DMS 273 (cell line): ENCODE results near the gene ELF3.
"Not testable (repeated sequence)": the region's sequence is repeated elsewhere in the genome, so short reads cannot be mapped to it uniquely, and the experiment has no call there.

Experiments used
- DNase-seq: peaks from one replicate; lab custom pipeline; 2025; ENCODE audit not compliant: unreplicated experiment; lab: John Stamatoyannopoulos, UW

The ELF3 gene

DNA sequence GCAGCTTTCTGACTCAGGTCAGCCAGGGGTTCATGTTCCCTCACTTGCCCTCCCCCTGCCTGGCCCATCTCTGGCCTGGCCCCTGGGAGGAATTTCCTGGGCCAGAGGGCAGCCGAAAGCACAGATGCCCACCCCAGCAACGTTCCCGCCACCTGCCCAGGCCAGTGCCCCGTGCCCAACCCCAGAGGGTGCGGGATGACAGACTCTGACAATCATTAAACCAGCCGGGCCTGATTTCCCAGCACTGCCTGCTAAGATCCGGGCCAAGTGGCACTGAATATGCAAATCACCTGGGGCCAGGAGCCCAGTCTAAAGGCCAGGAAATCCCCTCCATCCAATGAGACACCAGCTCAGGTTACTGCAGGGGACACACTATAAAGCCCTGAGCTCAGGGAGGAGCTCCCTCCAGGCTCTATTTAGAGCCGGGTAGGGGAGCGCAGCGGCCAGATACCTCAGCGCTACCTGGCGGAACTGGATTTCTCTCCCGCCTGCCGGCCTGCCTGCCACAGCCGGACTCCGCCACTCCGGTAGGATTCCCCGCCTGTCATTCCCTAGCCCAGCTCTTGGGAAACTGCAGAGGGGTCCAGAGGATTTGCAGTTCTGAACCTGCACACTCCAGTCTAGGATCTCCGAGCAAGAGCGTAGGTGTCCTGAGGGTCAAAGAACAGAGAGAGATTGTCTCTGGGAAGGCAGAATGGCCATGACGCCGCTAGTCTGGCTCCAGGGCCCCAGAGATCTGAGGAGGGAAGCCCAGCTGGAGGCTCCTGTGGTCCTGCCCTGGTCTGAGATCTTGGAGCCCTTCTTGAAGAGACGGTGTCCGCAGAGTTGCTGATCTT is at the start of gene ELF3:
TSS of gene ELF3 (plus strand) at position 408 of the 836 bp plus-strand sequence. CDS start 550 bp downstream, outside the sequence.
- DNase-seq = peak; percentile 44

DNA sequence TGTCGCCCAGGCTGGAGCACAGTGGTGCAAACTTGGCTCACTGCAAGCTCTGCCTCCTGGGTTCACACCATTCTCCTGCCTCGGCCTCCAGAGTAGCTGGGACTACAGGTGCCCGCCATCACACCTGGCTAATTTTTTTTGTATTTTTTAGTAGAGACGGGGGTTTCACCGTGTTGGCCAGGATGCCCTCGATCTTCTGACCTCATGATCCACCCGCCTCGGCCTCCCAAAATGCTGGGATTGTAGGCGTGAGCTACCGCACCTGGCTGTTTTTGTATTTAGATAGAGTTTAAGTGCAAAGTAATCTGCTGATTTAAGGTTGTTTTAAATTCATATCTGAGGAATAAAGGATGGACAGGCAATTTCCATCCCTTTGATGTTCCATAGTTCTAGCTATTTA is 48.0 kb upstream of the ELF3 start:
- not testable (repeated sequence) for DNase-seq

DNA sequence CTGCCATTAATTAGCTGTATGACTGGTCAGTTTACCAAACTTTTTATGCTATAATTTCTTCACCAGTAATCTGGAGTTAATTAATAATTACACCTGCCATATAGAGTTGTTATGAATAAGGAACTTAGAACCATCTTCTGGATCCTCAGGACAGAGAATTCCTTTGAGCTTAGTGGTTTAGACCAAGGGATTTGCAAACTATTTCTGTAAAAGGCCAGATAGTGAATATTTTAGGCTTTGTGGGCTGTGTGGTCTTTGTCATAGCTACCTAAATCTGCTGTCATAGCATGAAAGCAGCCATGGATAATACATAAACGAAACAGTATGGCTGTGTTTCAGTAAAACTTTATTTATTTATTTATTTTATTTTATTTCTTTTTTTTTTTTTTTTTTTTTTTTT is 46.1 kb upstream of the ELF3 start:
- no peak for DNase-seq

DNA sequence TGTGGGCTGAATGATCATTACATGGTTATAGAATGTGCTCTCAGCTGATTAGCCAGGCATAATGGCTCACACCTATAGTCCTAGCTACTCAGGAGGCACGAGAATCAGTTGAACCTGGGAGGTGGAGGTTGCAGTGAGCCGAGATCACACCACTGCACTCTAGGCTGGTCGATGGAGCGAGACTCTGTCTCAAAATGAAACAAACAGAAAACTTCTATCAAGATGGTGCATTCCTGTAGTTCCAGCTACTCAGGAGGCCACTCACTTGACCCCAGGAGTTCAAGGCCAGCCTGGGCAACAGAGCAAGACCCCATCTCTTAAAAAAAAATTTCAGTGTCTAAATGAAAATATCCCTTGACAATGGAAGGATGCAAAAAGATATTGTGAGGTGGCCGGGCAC is 44.2 kb upstream of the ELF3 start:
- no peak for DNase-seq

DNA sequence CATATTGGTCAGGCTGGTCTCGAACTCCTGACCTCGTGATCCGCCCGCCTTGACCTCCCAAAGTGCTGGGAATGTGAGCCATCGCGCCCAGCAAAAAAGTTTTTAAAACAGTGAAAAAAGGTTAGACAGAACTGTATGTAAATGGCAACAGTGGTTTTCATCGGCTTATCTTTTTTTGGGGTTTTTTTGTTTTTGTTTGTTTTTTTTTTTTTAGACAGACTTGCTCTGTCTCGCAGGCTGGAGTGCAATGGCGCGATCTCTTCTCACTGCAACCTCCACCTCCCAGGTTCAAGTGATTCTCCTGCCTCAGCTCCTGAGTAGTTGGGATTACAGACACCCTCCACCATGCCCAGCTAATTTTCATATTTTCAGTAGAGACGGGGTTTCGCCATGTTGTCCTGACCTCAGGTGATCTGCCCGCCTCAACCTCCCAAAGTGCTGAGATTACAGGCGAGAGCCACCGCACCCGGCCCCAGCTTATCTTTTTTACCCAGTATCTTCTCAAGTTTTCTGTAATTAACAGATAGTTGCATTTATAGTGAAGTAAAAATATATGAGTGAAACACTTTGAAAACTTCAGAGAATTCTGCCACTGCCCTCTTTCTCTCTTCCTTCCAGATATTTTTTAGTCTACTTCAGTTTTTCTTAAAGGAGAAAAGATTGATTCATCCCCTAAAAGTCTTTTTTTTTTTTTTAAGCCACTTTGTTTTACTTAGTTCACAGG is 42.0 kb upstream of the ELF3 start:
- no peak for DNase-seq

DNA sequence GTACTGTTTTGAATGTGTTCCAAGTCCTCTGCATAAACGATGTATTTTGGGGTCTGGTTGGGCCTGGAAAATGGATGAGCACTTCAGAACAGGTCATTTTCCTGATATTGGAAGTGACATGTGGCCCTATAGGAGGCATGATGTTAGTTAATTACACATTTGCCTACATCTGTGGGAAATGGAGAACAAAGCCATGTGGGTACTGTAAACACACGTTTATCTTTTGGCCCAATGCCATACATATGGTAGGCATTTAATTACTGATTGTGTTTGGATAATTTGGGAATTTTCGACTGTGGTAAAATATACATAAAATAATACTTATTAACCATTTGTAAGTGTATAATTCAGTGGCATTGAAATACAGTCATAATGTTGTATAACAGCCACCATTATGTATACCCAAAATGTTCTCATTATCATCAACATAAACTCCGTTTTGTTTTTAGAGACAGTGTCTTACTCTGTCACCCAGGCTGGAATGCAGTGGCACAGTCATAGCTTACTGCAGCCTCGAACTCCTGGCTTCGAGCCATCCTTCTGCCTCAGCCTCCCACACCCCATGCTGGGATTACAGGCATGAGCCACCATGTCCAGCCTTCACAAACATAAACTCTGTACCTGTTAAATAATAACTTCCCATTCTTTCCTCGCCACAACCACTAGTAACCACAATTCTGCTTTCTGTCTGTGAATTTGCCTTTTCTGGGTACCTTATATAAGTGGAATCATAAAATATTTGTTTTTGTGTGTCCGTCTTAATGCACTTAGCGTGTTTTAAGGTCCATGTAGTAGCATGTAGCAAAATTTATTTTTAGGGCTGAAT is 39.8 kb upstream of the ELF3 start:
- peak; percentile 90 for DNase-seq

- DNase-seq = no peak
These were observed 28.2 kb upstream of the ELF3 start for GRCh38 chr1:201982082-201982622.

DNA sequence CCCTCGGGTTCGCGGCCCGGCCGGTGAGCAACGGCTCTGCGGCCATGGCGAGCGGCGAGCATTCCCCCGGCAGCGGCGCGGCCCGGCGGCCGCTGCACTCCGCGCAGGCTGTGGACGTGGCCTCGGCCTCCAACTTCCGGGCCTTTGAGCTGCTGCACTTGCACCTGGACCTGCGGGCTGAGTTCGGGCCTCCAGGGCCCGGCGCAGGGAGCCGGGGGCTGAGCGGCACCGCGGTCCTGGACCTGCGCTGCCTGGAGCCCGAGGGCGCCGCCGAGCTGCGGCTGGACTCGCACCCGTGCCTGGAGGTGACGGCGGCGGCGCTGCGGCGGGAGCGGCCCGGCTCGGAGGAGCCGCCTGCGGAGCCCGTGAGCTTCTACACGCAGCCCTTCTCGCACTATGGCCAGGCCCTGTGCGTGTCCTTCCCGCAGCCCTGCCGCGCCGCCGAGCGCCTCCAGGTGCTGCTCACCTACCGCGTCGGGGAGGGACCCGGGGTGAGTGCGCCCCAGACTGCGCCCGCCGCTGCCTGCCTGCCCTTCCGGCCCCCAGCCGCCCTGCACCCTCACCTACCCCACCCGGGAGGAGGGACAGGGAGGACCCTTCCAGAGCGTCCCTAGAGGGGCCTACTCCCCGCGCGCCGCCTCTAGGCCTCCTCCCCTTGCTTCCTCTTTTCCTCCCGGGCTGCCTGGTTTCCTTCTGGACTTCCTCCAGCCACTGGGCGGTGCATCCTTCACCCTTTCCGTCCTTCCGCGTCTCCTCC is 27.6 kb upstream of the ELF3 start, which contains the start of gene RNPEP:
TSS of gene RNPEP (plus strand) at position 26 of the 757 bp plus-strand sequence. CDS start at position 45, 19 bp downstream.
- peak; percentile 92 for DNase-seq

- DNase-seq = no peak
These were observed 27.0 kb upstream of the ELF3 start for GRCh38 chr1:201983380-201983805.

DNA sequence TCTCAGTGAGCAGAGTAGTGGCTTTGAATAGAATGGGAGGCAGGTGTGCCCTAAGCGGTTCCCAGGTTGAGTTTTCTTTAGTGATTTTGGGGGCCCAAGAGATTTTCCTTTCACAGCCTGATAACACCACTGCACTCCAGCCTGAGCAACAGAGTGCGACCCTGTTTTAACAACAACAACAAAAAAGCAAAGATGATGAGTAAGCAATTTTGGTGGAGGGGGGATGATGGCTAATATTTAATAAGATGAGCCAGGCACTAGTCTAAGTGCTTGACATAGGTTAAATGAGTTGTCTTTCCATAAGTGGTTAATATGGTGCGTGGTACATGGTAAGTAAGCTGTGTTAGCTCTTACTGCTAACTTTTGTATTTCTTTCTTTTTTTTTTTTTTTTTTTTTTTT is 25.9 kb upstream of the ELF3 start:
- no peak for DNase-seq

DNA sequence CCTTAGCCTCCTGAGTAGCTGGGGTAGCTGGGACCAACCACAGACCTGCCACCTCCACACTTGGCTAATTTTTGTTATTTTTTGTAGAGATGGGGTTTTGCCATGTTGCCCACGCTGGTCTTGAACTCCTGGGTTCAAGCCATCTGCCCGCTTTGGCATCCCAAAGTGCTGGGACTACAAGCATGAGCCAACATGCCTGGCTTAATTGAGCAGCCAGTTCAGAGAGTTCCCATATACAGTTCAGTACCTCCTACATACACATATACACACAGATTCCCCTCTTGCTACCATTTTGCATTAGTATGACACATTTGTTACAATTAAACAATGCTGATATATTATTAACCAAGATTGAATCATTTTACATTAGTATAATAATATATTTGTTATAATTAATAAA is 25.0 kb upstream of the ELF3 start:
- DNase-seq = peak; percentile 76

DNA sequence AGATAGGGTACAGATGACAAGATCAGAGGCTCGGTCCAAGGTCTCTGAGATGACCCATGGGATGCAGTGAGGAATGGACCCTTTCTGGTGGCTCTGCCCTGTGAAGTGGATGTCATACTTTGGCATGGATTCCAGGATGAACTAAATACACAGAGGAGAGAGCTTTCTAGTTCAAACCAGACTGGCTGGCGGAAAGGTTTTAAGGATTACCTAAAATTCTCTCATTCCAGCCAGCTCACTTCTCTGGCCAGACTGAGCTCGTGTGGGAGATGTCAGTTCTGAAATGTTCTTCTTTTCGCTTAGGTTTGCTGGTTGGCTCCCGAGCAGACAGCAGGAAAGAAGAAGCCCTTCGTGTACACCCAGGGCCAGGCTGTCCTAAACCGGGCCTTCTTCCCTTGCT is 21.8 kb upstream of the ELF3 start:
- DNase-seq = no peak

- DNase-seq = no peak
These were observed 20.8 kb upstream of the ELF3 start for GRCh38 chr1:201989354-201990128.

GRCh38 chr1:201990427-201990826 is 20.0 kb upstream of the ELF3 start:
- no peak for DNase-seq

DNA sequence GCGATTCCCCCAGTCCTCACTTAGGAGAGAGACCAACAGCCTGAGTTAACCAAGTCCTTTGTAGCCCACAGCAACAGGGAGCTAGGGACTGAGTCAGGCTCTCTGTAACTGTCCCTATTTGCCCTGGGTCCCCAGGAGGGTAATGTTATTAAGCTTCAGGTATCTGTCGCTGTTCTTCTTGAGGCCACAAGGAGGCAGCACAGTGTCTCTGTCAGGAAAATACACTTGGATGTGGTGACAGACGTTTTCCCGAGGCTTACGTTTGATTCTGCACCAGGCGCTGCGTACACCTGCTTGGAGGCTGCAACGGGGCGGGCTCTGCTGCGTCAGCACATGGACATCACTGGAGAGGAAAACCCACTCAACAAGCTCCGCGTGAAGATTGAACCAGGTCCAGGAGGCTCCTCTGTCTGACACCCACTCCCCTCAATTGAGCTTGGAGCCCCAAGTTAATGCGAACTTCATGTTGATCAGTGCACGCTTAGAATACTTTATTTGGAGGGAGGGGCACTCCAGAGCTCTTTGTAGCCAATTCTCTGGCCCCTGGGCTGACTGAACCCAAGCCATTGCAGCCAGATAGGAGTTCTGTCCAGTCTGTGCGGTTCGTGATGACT is 10.7 kb upstream of the ELF3 start:
- DNase-seq = peak; percentile 78

DNA sequence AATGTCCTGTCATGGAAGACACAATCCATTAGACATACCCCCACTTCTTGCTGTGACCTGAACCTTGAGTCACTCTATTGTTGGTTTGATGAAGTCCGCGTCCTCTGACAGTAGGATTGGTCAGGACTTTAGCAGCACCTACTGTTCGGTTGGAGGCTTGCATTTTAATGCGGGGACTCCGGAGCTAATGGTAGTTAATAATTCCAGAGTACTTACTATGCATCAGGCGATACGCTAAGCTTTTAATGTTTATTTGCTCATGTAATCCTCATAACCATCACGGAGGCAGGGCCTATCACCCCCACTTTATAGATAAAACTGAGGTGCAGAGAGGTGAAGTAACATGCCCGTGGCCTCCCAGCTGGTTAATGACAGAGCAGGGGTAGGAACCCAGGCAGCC is 7.9 kb upstream of the ELF3 start:
- no peak for DNase-seq

DNA sequence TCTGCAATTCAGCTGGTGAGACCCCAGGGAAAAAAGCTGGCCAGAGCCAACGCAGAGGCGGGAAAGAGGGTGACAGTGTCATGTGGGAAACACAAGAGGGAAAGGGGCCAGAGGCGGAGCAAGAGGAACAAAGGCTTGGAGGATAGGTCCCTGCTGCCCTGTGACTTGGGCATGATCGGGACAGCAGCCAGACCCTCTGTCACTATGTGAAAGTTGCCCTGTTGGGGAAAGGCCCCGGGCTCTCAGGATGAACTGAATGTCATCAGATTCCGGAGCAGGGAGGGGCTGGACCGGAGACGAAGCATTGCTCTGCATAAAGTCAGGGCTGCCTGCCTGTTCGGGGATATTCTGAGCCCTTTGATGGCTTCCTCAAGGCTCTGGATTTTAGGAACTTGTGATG is 5.7 kb upstream of the ELF3 start:
- DNase-seq = no peak

DNA sequence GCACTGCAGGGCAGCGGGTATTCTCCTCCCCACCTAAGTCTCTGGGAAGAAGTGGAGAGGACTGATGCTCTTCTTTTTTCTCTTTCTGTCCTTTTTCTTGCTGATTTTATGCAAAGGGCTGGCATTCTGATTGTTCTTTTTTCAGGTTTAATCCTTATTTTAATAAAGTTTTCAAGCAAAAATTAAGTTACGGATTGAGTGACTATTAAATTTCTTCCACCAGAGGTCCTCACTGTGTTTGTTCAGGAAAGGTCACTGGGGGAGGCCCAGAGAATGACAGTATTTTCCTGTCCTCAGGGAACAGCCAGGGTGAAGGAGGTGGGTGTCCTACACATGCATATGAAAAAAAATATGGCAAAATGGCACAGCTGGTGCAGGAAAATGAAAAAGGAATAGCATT is 4.4 kb upstream of the ELF3 start:
- no peak for DNase-seq

DNA sequence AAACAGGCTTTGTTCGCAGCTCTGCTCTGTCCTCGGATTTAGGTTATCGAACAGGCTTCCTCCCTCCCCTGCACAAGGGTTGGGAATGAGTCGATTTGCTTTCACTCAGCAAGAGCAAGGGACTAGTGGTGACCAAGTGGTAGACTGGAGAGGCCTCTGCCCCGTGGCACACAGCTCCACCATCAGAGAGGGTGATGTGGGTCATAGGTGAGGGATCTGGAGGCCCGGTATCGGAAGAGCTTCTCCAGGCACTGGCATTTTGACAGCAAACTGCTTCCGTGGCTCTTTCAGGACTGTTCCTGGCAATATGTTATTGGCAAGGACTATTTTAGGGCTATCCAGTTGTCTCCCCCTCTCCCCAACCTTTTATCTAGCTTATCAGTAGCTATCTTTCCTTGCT is 3.1 kb upstream of the ELF3 start:
- no peak for DNase-seq
